OCI-LY3 (cell line): ENCODE data around the gene FILIP1L.

Experiments used
- CTCF ChIP-seq: fragments of 200-600, 300-600 bp; sonication (generic); IDR thresholded peaks from 2 replicates; pipeline ENCODE4 v1.5.1; 2014; ENCODE audit warnings: antibody characterized with exemption, low read length, low read depth
- EZH2phosphoT487 ChIP-seq: fragments of 200-600 bp; shearing (Covaris generic); IDR thresholded peaks from 2 replicates; pipeline ENCODE4 v1.6.1; 2018; ENCODE audit warnings: antibody characterized with exemption, mixed run types, low read depth

GRCh38 chr3:99843590-99844258, 270.6 kb downstream of the FILIP1L start:
- no peak for TF ChIP-seq CTCF
- no peak for TF ChIP-seq EZH2phosphoT487
